Ascending aorta (tissue), 2 donors: ENCODE measurements around the gene MAPK12. TPM values are rescaled to one million over a fixed set of nuclear protein-coding genes. Genes with fewer than 3 reads are reported as not detected.

Source experiments
- DNase-seq, 2 donors: peaks; one replicate each; pipeline ENCODE4 v3.0.0-alpha.2; 2019; ENCODE audit warnings: low spot score in 2 of 2
- H3K27ac ChIP-seq, 2 donors: fragments of 200-600 bp; sonication (generic); one replicate each; pipeline ENCODE4 v1.5.1; 2016 to 2017; ENCODE audit warnings: mild to moderate bottlenecking in 1 of 2
- H3K27me3 ChIP-seq: fragments of 200-600 bp; sonication (generic); one replicate; pipeline ENCODE4 v1.5.1; 2017
- H3K36me3 ChIP-seq, 2 donors: fragments of 200-600 bp; sonication (generic); one replicate each; pipeline ENCODE4 v1.5.1; 2016
- H3K4me1 ChIP-seq, 2 donors: fragments of 200-600 bp; sonication (generic); one replicate each; pipeline ENCODE4 v1.5.1; 2016 to 2017; ENCODE audit warnings: mild to moderate bottlenecking in 1 of 2
- H3K4me3 ChIP-seq, 2 donors: fragments of 200-600 bp; sonication (generic); one replicate each; pipeline ENCODE4 v1.5.1; 2016 to 2017; ENCODE audit warnings: mild to moderate bottlenecking in 1 of 2
- H3K9me3 ChIP-seq, 2 donors: fragments of 200-600 bp; sonication (generic); one replicate each; pipeline ENCODE4 v1.5.1; 2016
- intact Hi-C: fragments of 100-400 bp; cut with DNase I; formaldehyde crosslinking; loops from one replicate; pipeline ENCODE4 v1.15.1; 2023
- total RNA-seq: library from RNA; depleted of rRNA; stranded (reverse); fragments of >200 nt; gene quantifications from one replicate; pipeline ENCODE4 v1.1.0, GENCODE V29; 2016
- TF ChIP-seq, protein P1 (sequence below), 3 experiments: fragments of 200-600 bp in 2 of 3; fragments of 450-650 bp in 1 of 3; sonication (generic) in 2 of 3; IDR thresholded peaks; one replicate each; pipeline ENCODE4 v1.5.1; 2016 to 2019; ENCODE audit warnings: antibody characterized with exemption in 3 of 3, mild to moderate bottlenecking in 1 of 3, moderate library complexity in 1 of 3

MAPK12 gene
- total RNA-seq, 1 donor from 2014 or later: 29.4 TPM

DNA sequence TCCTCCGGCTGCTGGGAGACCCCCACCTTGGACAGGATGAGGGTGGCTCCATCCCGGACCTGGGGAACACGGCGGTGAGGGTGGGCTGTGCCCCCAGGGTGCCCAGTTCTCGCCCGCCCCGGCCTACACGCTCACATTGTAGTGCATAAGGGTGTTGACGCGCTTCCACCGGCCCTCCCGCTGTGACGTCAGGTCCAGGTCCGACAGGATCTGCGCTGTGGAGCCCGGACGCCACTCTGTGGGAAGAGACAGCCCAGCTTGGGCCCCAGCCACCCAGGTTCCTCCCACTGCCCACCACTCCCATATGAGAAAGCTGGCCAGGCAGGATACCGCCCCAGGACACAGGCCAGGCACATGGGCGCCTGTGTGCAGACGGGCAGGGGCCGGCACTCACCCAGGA is 17.0 kb upstream of the MAPK12 start:
- intact Hi-C loops: no loop called here
- Histone ChIP-seq H3K4me3 (no peak overlapping the region), H3K27me3 (no peaks in the 10 kb centered on the region), H3K4me1 (no peaks in the 10 kb centered on the region), H3K27ac (no peak overlapping the region), H3K9me3 (no peaks in the 10 kb centered on the region), H3K36me3 (peaks cover 86 to 87% of the 10 kb centered on the region in 2 donors)
- no peak for DNase-seq
- TF ChIP-seq, protein P1, sequence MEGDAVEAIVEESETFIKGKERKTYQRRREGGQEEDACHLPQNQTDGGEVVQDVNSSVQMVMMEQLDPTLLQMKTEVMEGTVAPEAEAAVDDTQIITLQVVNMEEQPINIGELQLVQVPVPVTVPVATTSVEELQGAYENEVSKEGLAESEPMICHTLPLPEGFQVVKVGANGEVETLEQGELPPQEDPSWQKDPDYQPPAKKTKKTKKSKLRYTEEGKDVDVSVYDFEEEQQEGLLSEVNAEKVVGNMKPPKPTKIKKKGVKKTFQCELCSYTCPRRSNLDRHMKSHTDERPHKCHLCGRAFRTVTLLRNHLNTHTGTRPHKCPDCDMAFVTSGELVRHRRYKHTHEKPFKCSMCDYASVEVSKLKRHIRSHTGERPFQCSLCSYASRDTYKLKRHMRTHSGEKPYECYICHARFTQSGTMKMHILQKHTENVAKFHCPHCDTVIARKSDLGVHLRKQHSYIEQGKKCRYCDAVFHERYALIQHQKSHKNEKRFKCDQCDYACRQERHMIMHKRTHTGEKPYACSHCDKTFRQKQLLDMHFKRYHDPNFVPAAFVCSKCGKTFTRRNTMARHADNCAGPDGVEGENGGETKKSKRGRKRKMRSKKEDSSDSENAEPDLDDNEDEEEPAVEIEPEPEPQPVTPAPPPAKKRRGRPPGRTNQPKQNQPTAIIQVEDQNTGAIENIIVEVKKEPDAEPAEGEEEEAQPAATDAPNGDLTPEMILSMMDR (IDR thresholded peaks at IDR 0.05): no peak

DNA sequence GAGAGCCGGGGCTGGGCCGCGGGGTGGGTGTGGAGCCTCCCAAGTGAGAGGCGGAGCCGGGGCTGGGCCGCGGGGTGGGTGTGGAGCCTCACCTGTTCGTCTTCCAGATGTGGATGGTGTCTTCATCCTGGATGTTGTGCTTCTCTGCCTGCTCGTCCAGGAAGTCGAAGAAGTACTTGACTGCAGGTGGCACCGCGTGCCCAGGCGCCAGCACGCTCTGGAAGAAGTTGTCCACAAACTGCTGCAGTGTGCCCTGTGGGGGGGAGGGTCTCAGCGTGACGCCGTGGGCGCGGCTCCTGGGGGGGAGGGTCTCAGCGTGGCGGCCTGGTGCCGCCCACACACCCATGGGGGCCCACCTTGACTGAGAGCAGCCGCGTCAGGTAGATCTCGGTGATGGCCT is 16.3 kb upstream of the MAPK12 start:
- H3K27ac ChIP-seq: no peak overlapping the region
- H3K36me3 ChIP-seq: peaks cover 79 to 80% of the 10 kb centered on the region in 2 donors
- no peak overlapping the region for H3K4me3 ChIP-seq
- H3K27me3 ChIP-seq: no peaks in the 10 kb centered on the region
- H3K4me1 ChIP-seq: no peaks in the 10 kb centered on the region
- intact Hi-C loops: loop anchor here (2.0 kb wide), 1 partner anchor 29 kb away; the partner anchor contains the start of gene PLXNB2
- DNase-seq: no peak
- H3K9me3 ChIP-seq: no peaks in the 10 kb centered on the region
- TF ChIP-seq, protein P1 (IDR thresholded peaks at IDR 0.05): no peak

DNA sequence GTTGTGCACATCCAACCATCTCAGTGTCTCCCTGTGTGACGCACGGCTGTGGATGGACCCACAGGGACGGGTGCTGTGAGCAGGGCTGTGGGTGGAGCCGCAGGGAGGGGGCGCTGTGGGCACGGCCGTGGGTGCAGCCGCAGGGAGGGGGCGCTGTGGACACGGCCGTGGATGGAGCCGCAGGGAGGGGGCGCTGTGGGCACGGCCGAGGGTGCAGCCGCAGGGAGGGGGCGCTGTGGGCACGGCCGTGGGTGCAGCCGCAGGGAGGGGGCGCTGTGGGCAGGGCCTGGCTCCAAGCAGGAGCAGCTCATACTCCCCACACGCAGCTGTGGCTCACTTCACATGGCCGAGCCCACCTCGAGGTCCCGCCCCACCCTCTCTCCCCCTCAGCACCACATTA is 14.7 kb upstream of the MAPK12 start:
- Histone ChIP-seq H3K4me3 (no peak overlapping the region), H3K27ac (no peak overlapping the region), H3K4me1 (peaks cover 5 to 9% of the 10 kb centered on the region in 2 donors), H3K36me3 (peaks cover 63 to 64% of the 10 kb centered on the region in 2 donors), H3K9me3 (no peaks in the 10 kb centered on the region), H3K27me3 (no peaks in the 10 kb centered on the region)
- peak in 1 of 2 donors; percentile 74 for DNase-seq
- intact Hi-C loops: loop anchor here (1.0 to 2.0 kb wide), 2 partner anchors 31 to 51 kb away; partner anchors contain the start of genes DENND6B and PLXNB2
- TF ChIP-seq, protein P1 (IDR thresholded peaks at IDR 0.05): peak in 2 of 3 experiments; percentile 55 to 64

DNA sequence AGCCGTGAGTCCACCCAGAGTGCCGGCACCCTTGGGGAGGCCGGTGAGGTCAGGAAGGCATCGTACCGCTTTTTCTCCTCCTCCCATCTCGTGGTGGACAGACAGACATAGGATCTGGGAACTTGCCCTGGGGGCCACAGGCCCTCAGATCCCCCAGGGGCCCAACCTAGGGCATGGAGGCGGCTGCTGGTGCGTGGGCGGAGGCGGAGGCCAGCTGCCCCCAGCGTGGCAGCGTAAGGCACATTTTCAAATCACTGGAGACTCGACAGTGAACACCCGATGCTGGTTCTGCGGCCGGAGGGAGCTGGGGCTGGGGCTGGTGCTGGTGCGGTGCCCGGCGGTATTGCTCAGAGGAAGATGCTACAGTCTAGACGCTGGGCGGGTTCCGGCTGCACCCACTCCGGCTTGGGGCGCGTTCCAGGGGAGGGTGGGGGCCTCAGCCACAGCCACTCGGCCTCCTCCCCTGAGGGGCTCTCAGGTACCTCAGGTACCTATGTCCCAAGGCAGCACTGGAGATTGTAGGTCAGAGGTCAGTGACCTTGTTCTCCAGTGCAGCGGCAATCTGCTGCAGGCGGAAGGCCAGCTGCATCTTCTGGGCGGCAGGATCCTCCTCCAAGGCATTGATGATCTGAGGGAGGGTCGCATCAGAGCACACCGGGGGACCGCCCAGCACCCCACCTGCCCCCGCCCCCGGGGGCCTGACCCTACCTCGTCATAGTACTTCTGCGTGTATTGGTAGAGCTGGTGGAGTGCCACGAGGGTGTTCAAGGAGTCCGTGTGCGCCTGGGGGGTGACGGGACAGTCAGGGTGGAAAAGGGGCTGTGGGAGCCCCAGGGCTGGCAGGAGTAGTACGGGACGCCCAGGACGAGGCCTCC is 13.9 kb upstream of the MAPK12 start:
- Histone ChIP-seq H3K27me3 (no peaks in the 10 kb centered on the region), H3K27ac (no peak overlapping the region), H3K36me3 (peaks cover 55 to 56% of the 10 kb centered on the region in 2 donors), H3K4me3 (no peak overlapping the region), H3K4me1 (peaks cover 9 to 16% of the 10 kb centered on the region in 2 donors), H3K9me3 (no peaks in the 10 kb centered on the region)
- TF ChIP-seq, protein P1 (IDR thresholded peaks at IDR 0.05): no peak
- intact Hi-C loops: loop anchor here (1.0 to 2.0 kb wide), 3 partner anchors 31 to 67 kb away; partner anchors contain the start of genes DENND6B, PLXNB2 and PPP6R2
- no peak for DNase-seq

DNA sequence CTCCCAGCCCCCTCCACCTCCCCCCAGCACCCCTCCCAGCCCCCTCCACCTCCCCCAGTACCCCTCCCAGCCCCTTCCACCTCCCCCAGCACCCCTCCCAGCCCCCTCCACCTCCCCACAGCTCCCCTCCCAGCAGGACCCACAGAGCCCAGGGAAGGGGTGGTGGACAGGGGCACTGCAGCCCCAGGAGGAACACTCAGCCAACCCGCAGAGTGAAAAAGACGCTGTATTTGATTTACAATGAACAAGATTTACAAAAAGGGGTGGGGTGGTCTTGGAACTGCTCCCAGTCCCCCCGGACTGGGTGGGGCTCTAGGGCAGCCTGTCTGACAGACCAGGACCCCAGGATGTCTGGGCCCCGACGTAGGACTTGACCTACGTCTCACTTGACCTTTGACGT is 13.3 kb upstream of the MAPK12 start:
- no peaks in the 10 kb centered on the region for H3K9me3 ChIP-seq
- H3K4me1 ChIP-seq: peaks cover 9 to 19% of the 10 kb centered on the region in 2 donors
- H3K36me3 ChIP-seq: peaks cover 49 to 50% of the 10 kb centered on the region in 2 donors
- H3K27ac ChIP-seq: no peak overlapping the region
- intact Hi-C loops: loop anchor here (2.0 kb wide), 1 partner anchor 68 kb away; the partner anchor contains the start of gene PPP6R2
- no peaks in the 10 kb centered on the region for H3K27me3 ChIP-seq
- no peak overlapping the region for H3K4me3 ChIP-seq
- TF ChIP-seq, protein P1 (IDR thresholded peaks at IDR 0.05): no peak
- no peak for DNase-seq
